Measurements from ENCODE around the gene LSM14A.
"Not testable (repeated sequence)": the region's sequence is repeated elsewhere in the genome, so short reads cannot be mapped to it uniquely, and the experiment has no call there.

LSM14A gene

DNA sequence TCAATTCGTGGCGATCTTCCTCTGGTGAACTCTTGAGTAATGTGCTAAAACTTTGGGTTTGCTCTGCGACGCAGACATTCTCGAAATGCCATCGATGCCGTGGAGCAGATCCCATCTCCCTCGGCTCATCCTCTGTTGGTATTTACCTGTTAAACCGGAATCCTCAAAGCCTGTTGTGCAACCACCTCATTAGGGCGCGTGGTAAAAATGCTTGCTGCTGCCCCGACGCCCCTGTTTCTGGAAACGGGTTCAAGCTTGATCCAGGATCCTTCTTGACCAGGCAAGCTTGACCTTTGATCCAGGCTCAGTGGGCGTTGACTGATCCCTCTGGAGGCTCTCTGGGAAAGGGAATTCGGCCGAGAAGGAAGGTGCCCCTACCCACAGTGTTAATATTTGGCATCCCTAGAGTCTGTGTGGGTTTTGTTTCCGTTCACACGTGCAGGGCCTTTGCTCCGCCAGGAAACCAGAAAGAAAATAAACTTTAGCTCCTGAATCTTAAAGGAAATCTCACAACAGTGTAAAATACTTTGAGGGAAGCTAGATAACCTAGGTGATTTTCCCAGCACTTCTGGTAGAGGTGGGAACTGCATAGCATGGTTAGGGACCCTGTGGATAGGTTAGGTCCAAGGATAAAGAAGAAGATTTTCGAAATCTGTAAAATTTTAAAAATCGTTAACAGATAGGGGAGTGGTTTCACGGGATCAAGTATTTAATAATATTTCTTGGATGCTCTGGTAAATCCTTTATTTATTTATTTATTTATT, 1.1 kb downstream of the LSM14A start (continued):
- TF ChIP-seq, protein P1, sequence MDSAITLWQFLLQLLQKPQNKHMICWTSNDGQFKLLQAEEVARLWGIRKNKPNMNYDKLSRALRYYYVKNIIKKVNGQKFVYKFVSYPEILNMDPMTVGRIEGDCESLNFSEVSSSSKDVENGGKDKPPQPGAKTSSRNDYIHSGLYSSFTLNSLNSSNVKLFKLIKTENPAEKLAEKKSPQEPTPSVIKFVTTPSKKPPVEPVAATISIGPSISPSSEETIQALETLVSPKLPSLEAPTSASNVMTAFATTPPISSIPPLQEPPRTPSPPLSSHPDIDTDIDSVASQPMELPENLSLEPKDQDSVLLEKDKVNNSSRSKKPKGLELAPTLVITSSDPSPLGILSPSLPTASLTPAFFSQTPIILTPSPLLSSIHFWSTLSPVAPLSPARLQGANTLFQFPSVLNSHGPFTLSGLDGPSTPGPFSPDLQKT (IDR thresholded peaks at IDR 0.05; ENCODE audit: borderline replicate concordance, low read depth, low read length), result no peak
- 0 out of 2 replicates have a peak, but pooled peaks have one; percentile 13 for TF ChIP-seq KLF7 (tag by site-specific recombination; IDR thresholded peaks at IDR 0.05; ENCODE audit: borderline replicate concordance)
- no peak for TF ChIP-seq ZNF664 (tag by site-specific recombination; IDR thresholded peaks at IDR 0.05)
- no peak for TF ChIP-seq GFI1B (tag by site-specific recombination; IDR thresholded peaks at IDR 0.05)
- TF ChIP-seq EGR2 (tag by site-specific recombination; IDR thresholded peaks at IDR 0.05; ENCODE audit: low read depth), result peak; percentile 81
- no peak for TF ChIP-seq ZNF132 (tag by site-specific recombination; IDR thresholded peaks at IDR 0.05; ENCODE audit: borderline replicate concordance)
- TF ChIP-seq, protein P2, sequence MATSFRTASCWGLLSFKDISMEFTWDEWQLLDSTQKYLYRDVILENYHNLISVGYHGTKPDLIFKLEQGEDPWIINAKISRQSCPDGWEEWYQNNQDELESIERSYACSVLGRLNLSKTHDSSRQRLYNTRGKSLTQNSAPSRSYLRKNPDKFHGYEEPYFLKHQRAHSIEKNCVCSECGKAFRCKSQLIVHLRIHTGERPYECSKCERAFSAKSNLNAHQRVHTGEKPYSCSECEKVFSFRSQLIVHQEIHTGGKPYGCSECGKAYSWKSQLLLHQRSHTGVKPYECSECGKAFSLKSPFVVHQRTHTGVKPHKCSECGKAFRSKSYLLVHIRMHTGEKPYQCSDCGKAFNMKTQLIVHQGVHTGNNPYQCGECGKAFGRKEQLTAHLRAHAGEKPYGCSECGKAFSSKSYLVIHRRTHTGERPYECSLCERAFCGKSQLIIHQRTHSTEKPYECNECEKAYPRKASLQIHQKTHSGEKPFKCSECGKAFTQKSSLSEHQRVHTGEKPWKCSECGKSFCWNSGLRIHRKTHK (tag by site-specific recombination; IDR thresholded peaks at IDR 0.05), result no peak
- peak; percentile 93 for TF ChIP-seq ZSCAN16 (tag by site-specific recombination; IDR thresholded peaks at IDR 0.05)
- TF ChIP-seq ZNF677 (tag by site-specific recombination; IDR thresholded peaks at IDR 0.05), result no peak
- TF ChIP-seq INSM2 (tag by site-specific recombination; IDR thresholded peaks at IDR 0.05), result peak; percentile 69; the same call in 1 of the 2 replicates
- TF ChIP-seq ZNF416 (tag by site-specific recombination; IDR thresholded peaks at IDR 0.05), result no peak
- TF ChIP-seq GLI4 (tag by site-specific recombination; IDR thresholded peaks at IDR 0.05), result no peak
- no peak for TF ChIP-seq ZNF571 (tag by site-specific recombination; IDR thresholded peaks at IDR 0.05)
- no peak for TF ChIP-seq ZNF843 (tag by site-specific recombination; IDR thresholded peaks at IDR 0.05)
- TF ChIP-seq GLI2 (tag by site-specific recombination; IDR thresholded peaks at IDR 0.05; ENCODE audit: borderline replicate concordance, low read depth), result 0 out of 2 replicates have a peak, but pooled peaks have one; percentile 19
- peak; percentile 93 for TF ChIP-seq SCRT2 (tag by site-specific recombination; IDR thresholded peaks at IDR 0.05)
- TF ChIP-seq HIC1 (tag by site-specific recombination; IDR thresholded peaks at IDR 0.05), result peak; percentile 73
- 0 out of 2 replicates have a peak, but pooled peaks have one; percentile 10 for TF ChIP-seq MZF1 (tag by site-specific recombination; IDR thresholded peaks at IDR 0.05; ENCODE audit: borderline replicate concordance)
- TF ChIP-seq ZBTB17 (tag by site-specific recombination; IDR thresholded peaks at IDR 0.05), result peak; percentile 84

DNA sequence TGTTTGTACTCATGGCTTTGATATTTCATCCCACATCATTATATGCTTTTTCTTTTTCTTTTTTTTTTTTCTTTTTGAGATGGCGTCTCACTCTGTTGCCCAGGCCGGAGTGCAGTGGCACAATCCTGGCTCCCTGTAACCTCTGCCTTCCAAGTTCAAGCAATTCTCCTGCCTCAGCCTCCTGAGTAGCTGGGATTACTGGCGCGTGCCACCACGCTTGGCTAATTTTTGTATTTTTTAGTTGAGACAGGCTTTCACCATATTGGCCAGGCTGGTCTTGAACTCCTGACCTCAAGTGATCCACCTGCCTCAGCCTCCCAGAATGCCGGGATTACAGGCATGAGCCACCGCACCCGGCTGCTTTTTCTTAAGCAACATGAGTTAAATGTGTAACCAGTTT, 2.9 kb downstream of the LSM14A start:
- ChIA-PET CTCF (interaction anchor here (0.6 to 7.9 kb wide), 7 partner anchors 16 to 1520 kb away, joined by 3 to 64 read pairs (median 3); no protein-coding TSS in a partner anchor), POLR2A (interaction anchor here (0.7 kb wide), 1 partner anchor 25 kb away, joined by 3 read pairs; no protein-coding TSS in a partner anchor)
- Histone ChIP-seq H3K36me3 (ENCODE audit: control insufficient read depth in 2 of 2, insufficient read depth in 1 of 2, low read length in 2 of 2) (peaks cover 8 to 40% of the 10 kb centered on the region in 2 experiments), H3K4me1 (ENCODE audit: control insufficient read depth, insufficient read depth, low read length) (peaks cover 65% of the 10 kb centered on the region), H3K27ac (ENCODE audit: extremely low read depth, low read depth, low read length) (peak overlapping the region; percentile 33)
- not testable (repeated sequence) for H3K4me3 ChIP-seq (ENCODE audit: low read depth, low read length); H3K9me3 ChIP-seq (ENCODE audit: control insufficient read depth, insufficient read depth, low read depth, low read length)
- TF ChIP-seq, protein P3, sequence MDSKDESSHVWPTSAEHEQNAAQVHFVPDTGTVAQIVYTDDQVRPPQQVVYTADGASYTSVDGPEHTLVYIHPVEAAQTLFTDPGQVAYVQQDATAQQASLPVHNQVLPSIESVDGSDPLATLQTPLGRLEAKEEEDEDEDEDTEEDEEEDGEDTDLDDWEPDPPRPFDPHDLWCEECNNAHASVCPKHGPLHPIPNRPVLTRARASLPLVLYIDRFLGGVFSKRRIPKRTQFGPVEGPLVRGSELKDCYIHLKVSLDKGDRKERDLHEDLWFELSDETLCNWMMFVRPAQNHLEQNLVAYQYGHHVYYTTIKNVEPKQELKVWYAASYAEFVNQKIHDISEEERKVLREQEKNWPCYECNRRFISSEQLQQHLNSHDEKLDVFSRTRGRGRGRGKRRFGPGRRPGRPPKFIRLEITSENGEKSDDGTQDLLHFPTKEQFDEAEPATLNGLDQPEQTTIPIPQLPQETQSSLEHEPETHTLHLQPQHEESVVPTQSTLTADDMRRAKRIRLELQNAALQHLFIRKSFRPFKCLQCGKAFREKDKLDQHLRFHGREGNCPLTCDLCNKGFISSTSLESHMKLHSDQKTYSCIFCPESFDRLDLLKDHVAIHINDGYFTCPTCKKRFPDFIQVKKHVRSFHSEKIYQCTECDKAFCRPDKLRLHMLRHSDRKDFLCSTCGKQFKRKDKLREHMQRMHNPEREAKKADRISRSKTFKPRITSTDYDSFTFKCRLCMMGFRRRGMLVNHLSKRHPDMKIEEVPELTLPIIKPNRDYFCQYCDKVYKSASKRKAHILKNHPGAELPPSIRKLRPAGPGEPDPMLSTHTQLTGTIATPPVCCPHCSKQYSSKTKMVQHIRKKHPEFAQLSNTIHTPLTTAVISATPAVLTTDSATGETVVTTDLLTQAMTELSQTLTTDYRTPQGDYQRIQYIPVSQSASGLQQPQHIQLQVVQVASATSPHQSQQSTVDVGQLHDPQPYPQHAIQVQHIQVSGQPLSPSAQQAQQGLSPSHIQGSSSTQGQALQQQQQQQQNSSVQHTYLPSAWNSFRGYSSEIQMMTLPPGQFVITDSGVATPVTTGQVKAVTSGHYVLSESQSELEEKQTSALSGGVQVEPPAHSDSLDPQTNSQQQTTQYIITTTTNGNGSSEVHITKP (tag by site-specific recombination; IDR thresholded peaks at IDR 0.05), result peak; percentile 66
- TF ChIP-seq OSR2 (tag by site-specific recombination; IDR thresholded peaks at IDR 0.05) (peak; percentile 94), ZBTB17 (tag by site-specific recombination; IDR thresholded peaks at IDR 0.05) (peak; percentile 62; the same call in 1 of the 2 replicates), ZNF2 (tag by site-specific recombination; IDR thresholded peaks at IDR 0.05) (peak; percentile 48; the same call in 1 of the 2 replicates), ZNF580 (tag by site-specific recombination; IDR thresholded peaks at IDR 0.05) (peak; percentile 73; the same call in 1 of the 2 replicates)
